Osteoblast (primary cell): ENCODE results near the gene RNF13. TPM values are rescaled to one million over a fixed set of nuclear protein-coding genes. Genes with fewer than 3 reads are reported as not detected.

Experiments
- DNase-seq: peaks from one replicate; pipeline ENCODE4 v3.0.0; 2011; ENCODE audit warnings: low spot score, mixed read lengths; ENCODE audit not compliant: insufficient read length; ENCODE audit errors: missing footprints
- H2AFZ ChIP-seq: 2 replicates; pipeline ENCODE4 v1.6.0; 2011; ENCODE audit warnings: mild to moderate bottlenecking, low read length
- H3K27ac ChIP-seq: 2 replicates; pipeline ENCODE4 v1.5.1; 2011; ENCODE audit warnings: mild to moderate bottlenecking, low read depth, low read length, moderate library complexity
- H3K27me3 ChIP-seq: 2 replicates; pipeline ENCODE4 v1.6.0; 2012; ENCODE audit warnings: mild to moderate bottlenecking, control low read depth, inconsistent platforms, low read length, moderate library complexity; ENCODE audit not compliant: insufficient read depth
- H3K36me3 ChIP-seq: 2 replicates; pipeline ENCODE4 v1.5.1; 2011; ENCODE audit warnings: mild to moderate bottlenecking, low read length, control low read depth, moderate library complexity; ENCODE audit not compliant: insufficient read depth
- H3K4me1 ChIP-seq: 2 replicates; pipeline ENCODE4 v1.5.1; 2011; ENCODE audit warnings: mild to moderate bottlenecking, low read length, control low read depth, moderate library complexity; ENCODE audit not compliant: insufficient read depth
- H3K4me2 ChIP-seq: 2 replicates; pipeline ENCODE4 v1.6.0; 2011; ENCODE audit warnings: mild to moderate bottlenecking, low read length; ENCODE audit not compliant: insufficient read depth
- H3K4me3 ChIP-seq: fragments of 200-600 bp; sonication (generic); 3 replicates; pipeline ENCODE4 v1.5.1; 2012; ENCODE audit warnings: mild to moderate bottlenecking, low read length, inconsistent platforms; ENCODE audit not compliant: insufficient read depth
- H3K79me2 ChIP-seq: 2 replicates; pipeline ENCODE4 v1.6.0; 2012; ENCODE audit warnings: mild to moderate bottlenecking, low read length, control low read depth, inconsistent platforms; ENCODE audit not compliant: insufficient read depth
- H3K9me3 ChIP-seq: 2 replicates; pipeline ENCODE4 v1.5.1; 2011; ENCODE audit warnings: low read depth, low read length, control low read depth
- H4K20me1 ChIP-seq: 2 replicates; pipeline ENCODE4 v1.6.0; 2012; ENCODE audit warnings: mild to moderate bottlenecking, low read length, control low read depth; ENCODE audit not compliant: insufficient read depth
- total RNA-seq: library from RNA; depleted of rRNA; stranded (reverse); fragments of >200 nt; gene quantifications from 2 replicates; pipeline ENCODE4 v1.2.3, GENCODE V29; 2012
- TF ChIP-seq, protein P1 (sequence below): IDR thresholded peaks from 2 replicates; pipeline ENCODE4 v1.5.1; 2011; ENCODE audit warnings: mild to moderate bottlenecking, low read depth, low read length, moderate library complexity; ENCODE audit errors: extremely low read depth

Gene RNF13
- total RNA-seq, 1 donor: 86.1 TPM

- Histone ChIP-seq H3K27ac (no peak overlapping the region), H3K4me2 (no peak overlapping the region), H3K27me3 (no peaks in the 10 kb centered on the region), H2AFZ (no peak overlapping the region), H3K4me1 (no peaks in the 10 kb centered on the region), H3K36me3 (no peaks in the 10 kb centered on the region), H4K20me1 (no peaks in the 10 kb centered on the region), H3K79me2 (no peaks in the 10 kb centered on the region), H3K4me3 (no peak overlapping the region), H3K9me3 (peaks cover 3% of the 10 kb centered on the region)
- TF ChIP-seq, protein P1, sequence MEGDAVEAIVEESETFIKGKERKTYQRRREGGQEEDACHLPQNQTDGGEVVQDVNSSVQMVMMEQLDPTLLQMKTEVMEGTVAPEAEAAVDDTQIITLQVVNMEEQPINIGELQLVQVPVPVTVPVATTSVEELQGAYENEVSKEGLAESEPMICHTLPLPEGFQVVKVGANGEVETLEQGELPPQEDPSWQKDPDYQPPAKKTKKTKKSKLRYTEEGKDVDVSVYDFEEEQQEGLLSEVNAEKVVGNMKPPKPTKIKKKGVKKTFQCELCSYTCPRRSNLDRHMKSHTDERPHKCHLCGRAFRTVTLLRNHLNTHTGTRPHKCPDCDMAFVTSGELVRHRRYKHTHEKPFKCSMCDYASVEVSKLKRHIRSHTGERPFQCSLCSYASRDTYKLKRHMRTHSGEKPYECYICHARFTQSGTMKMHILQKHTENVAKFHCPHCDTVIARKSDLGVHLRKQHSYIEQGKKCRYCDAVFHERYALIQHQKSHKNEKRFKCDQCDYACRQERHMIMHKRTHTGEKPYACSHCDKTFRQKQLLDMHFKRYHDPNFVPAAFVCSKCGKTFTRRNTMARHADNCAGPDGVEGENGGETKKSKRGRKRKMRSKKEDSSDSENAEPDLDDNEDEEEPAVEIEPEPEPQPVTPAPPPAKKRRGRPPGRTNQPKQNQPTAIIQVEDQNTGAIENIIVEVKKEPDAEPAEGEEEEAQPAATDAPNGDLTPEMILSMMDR: no peak
- no peak for DNase-seq
These were observed 73.9 kb downstream of the RNF13 start for GRCh38 chr3:149886957-149887356.

- no peak overlapping the region for H3K4me2 ChIP-seq
- H3K27ac ChIP-seq: no peak overlapping the region
- H3K79me2 ChIP-seq: no peaks in the 10 kb centered on the region
- no peaks in the 10 kb centered on the region for H3K36me3 ChIP-seq
- H2AFZ ChIP-seq: no peak overlapping the region
- H4K20me1 ChIP-seq: no peaks in the 10 kb centered on the region
- H3K27me3 ChIP-seq: no peaks in the 10 kb centered on the region
- H3K4me3 ChIP-seq: no peak overlapping the region
- H3K4me1 ChIP-seq: no peaks in the 10 kb centered on the region
- TF ChIP-seq, protein P1: no peak
- no peaks in the 10 kb centered on the region for H3K9me3 ChIP-seq
- no peak for DNase-seq
These were observed 78.6 kb downstream of the RNF13 start for GRCh38 chr3:149891621-149892020.

GRCh38 chr3:149892371-149892770 lies 79.4 kb downstream of the RNF13 start:
- TF ChIP-seq, protein P1: no peak
- Histone ChIP-seq H3K4me1 (no peaks in the 10 kb centered on the region), H3K36me3 (no peaks in the 10 kb centered on the region), H3K9me3 (no peaks in the 10 kb centered on the region), H4K20me1 (no peaks in the 10 kb centered on the region), H3K27ac (no peak overlapping the region), H2AFZ (no peak overlapping the region), H3K79me2 (no peaks in the 10 kb centered on the region), H3K4me2 (no peak overlapping the region), H3K27me3 (no peaks in the 10 kb centered on the region), H3K4me3 (no peak overlapping the region)
- no peak for DNase-seq

DNA sequence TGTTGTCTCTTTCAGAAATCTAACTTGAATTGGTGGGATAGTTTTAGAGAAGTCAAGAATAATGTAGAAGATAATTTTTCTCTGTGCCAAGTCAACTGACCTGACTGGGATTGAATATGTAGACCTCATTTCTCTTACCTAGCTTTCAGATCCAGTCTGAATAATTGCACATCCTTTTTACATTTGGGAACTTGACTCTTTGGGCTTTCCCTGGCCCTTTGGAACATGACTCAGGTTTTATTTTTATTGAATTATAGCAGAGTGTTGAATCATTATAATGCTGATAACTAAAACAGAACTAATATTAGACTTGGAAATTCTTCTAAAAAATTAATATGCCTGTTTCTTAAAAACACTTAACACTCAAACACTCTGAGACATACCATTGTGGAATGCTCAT lies 81.2 kb downstream of the RNF13 start:
- TF ChIP-seq, protein P1: no peak
- peak; percentile 32 for DNase-seq
- no peak overlapping the region for H2AFZ ChIP-seq
- no peaks in the 10 kb centered on the region for H3K27me3 ChIP-seq
- H4K20me1 ChIP-seq: no peaks in the 10 kb centered on the region
- H3K27ac ChIP-seq: peak overlapping the region; percentile 1
- H3K36me3 ChIP-seq: no peaks in the 10 kb centered on the region
- no peaks in the 10 kb centered on the region for H3K79me2 ChIP-seq
- H3K4me1 ChIP-seq: peaks cover 6% of the 10 kb centered on the region
- no peaks in the 10 kb centered on the region for H3K9me3 ChIP-seq
- H3K4me2 ChIP-seq: no peak overlapping the region
- no peak overlapping the region for H3K4me3 ChIP-seq
